GM19463 (cell line): Measurements from ENCODE around the gene PTCD2.
"Not testable (repeated sequence)": the region's sequence is repeated elsewhere in the genome, so short reads cannot be mapped to it uniquely, and the experiment has no call there.

Source experiments
- ATAC-seq: cut with Tn5 transposase; IDR thresholded peaks from one replicate; pipeline ENCODE4 v1.9.1; 2021; ENCODE audit warnings: mild to moderate bottlenecking, moderate library complexity; ENCODE audit not compliant: unreplicated experiment

PTCD2 gene

DNA sequence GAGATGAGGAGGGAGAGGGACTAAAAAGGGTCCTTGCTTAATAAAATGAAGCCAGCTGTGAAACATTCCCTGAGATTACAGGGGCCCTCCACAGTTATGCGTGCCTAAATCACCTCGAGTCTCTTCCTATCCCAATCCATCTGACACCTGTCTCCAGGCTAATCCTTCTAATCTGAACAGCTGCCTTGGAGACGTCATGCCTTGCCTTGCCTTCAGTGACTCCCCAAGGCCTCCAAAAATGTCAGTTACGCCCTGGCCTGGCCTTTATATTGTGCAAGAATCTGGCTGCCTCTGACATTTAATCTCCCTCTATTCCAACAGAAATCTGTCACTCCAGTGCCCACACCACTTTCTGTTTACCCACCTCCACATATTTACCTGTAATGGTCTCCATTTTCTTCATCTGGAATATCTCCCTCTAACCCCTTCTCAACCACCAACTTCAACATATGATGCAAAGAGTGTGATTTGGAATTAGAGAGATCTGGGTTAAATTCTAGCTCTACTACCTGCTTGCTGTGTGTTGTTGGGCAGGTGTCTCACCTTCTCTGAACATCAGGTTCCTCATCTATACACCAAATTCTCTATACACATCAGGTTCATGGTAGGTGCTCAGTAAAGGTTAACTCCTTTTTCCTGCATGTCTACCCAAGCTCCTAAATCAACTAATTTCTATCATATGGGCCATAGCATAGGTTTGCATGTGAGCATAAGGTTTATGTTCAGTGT is 57.9 kb downstream of the PTCD2 start:
- ATAC-seq = no peak

DNA sequence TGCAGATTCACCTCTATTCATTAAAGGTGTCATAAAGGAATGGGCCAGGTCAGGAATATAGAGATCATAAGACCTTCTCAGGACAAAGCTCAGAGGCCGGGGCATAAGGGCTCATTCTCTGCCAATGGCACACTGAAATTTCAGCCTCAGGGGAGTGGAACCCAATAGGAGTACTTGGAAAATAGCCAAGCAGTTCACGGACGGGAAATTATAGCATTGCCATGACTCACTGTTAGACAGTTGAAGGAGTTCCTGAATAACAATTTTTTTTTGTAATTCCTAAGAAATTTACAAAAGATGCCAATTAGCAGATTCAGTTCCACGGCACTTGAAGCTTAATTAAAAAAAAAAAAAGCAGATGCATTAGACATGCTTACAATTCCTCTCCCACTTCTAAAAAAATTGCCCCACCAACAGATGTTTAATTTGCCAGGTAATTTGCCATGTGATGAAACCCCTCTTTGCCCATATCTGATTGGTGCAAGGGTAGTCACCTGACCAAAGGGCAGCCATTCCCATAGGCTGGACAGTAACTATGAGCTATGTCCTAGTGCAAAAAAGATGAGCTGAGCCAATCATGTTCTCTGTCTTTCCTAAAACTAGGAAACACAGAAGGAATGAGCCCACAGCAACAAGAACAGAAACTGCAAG is 58.6 kb downstream of the PTCD2 start:
- no peak for ATAC-seq

DNA sequence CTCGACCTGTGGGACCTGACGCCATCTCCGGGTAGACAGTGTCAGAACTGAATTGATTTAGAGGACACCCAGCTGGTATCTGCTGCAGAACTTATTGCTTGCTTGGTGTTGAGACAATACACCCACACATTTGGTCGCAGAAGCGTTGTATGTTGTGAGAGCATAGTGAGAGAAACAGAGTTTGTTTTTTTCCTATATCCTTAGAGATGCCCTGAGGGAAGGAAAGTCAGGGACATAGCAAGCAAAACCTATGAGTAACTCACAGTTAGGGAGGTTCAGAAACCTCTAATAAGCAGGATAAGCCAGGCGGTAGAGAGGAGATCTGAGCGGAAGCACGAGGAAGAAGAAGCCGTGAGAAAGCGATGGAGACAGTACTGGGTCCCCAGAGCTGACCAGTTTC is 59.8 kb downstream of the PTCD2 start:
- ATAC-seq = no peak

DNA sequence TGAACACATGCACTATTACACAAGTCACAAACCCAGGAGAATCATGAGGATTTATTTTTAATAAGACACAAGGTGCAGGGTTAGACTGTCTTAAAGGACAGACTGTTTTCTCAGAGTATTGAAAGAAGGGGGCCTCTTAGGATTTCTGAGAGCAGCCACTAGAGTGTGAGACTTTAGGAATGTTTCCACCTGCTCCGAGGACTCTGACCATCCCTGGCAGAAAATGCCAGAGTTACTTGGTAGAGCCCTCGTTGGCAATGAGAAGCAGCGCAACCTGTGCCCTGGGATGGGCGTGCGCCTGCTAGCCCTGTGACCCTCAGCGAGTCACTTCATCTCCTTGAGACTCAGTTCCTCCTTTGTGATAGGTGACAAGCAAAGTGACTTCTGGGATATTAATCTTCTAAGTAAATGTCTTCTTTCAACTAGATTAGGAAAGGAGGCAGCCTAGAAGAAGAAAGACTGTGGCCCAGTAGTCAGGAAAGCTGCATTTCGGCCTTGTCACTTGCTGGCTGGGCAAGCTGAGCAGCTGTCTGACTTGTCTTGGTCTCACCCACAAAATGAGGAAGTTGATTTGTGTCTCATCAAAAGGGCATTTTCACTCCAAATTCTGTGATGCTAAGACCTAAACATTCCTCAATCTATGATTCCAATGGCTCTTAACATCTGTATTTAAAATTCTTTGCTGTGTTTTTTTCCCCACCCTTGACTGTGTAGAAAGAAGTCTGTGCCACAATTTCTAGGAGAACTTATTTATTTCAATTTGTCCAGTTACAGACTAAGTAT is 60.5 kb downstream of the PTCD2 start:
- peak; percentile 76 for ATAC-seq

DNA sequence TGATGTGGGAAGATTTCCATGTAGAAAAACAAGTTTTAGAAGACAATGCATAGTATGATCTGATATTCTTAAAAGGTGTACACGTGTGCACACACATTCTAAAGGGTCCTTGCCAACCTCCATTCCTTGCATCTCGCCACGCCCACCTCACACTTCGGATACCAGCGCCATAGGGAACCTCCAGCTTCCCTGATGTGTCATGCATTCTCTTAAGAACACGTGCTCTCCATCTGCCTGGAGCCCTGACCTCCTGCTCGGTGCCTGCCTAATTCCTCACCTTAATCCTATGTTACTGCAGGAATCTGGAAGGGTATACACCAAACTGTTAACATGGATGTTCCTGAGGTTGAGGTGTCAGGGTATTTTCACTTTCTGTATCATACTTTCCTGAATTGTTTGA is 63.1 kb downstream of the PTCD2 start:
- no peak for ATAC-seq

DNA sequence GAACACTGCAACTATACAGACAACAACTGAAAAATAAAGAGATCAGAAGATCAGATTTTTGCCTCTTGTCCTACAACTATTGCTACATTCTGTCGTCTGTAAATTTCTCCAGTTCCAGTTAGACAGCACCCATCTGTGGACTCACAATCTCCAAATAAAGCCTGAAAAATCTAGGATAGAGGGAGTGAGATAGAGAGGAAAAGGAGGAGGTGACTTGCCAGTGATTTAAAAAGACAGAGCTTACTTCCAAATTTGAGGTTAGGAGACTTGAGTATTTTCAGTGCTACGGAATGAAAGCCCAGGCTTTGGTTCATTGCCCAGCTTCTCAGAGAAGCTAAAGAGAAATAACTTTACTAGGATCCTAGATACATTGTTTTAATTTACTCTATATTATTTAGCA is 63.6 kb downstream of the PTCD2 start:
- no peak for ATAC-seq

DNA sequence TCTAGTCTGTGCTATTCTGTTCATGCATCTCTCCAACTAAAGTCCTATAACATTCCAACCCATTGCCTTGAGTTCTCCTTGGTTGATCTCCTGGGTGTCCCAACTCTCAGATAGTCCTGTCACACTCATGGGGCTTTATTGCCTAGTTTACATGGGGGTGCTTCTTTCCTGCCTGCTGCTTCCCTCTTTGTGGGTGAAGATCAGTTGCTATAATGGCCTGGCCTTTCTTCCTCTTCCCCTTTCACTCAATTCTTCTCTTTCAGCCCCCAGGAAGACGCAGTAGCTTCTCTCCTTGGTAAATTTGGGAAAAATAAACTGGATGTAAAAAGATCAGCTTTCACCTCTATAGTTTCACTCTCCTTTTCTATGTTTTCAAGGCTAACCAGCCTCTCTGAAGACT is 66.5 kb downstream of the PTCD2 start:
- no peak for ATAC-seq

DNA sequence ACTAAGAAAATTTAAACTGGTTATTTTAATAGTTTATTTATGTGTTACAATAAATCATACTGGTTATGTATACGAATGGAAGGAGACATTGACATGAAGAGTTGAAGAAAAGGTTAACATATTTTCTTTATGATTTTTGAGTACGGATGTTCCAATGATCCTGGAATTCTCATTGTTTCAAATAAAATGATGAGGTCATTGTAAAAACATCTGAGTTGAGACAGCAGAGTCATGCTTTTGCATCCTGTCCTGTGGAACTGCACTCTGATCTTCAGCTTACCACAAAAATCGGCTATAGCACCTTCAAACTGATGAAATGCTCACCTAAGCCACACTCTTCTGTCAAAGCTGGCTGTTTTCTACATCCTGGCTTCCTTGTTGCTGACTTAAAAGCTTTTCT is 67.8 kb downstream of the PTCD2 start:
- ATAC-seq = no peak

DNA sequence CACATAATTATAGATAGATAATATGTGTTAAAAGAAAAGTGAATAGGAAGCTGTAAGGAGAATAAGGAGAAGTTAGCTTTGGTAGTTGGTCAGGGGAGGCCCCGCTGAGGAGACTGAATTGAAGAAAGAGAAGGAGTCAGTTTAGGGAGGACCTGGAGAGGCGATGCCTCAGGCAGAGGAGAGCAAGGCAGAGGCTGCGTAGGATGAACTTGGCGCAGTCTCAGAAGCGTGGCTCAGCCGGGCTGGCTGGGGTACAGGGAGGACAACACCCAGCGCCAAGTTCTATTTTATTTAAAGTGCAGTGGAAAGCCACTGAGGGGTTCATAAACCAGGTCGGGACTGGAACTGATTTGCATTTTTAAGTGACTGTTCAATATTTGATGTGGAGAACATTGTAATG is 68.5 kb downstream of the PTCD2 start:
- ATAC-seq = no peak

DNA sequence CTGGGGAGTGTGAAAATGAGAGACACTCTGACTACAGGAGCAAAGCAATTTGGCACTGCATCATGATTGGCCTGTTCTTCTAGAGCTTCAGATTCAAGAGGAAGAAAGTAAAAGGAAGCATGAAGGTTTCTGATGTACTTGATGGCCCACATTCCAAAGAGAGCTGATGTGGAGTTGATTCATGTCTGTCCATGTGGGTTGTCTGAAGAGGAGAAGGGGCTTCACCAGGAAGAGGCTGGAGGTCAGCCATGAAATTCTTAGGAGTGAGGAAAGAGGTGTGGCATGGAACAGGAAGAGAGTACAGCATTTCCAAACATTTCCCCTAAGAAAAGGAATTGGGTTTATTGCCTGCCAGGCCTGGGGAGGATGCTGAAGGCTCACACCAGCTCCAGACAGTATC is 70.7 kb downstream of the PTCD2 start:
- ATAC-seq = no peak

DNA sequence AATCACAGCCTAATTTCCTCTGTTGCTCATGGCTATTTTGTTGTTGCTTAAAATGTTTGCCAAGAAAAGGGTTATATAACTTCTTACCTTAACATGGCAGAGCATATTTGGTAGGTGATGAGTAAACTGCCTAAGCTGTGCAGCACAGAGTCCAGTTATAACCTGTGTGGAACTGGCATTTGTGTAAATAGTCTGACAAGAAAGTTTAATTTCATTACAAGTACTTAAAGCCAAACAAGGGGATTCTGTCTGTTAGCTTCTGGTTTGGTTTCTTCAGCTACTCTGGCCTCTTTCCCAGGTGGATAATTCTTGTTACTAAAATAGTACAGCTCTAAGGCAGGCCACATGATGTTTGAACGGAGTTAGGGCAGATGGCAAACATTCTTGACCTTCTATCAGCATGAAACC is 72.2 kb downstream of the PTCD2 start:
- ATAC-seq = no peak

DNA sequence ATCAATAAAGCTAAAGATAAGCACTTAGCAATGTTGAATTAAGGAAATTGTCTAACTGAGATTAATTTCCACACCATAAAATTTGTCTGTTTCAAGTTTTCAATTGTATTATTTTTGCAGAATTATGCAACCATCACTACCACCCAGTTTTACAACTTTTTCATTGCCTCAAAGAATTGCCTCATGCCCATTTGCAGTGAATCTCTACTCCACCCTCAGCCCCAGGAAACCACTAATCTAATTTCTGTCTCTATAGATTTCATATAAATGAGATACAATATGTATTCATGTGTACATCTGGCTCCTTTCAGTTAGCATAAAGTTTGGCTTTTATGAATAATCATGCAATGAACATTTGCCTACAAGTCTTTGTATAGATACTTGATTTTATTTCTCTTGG is 72.9 kb downstream of the PTCD2 start:
- ATAC-seq = no peak

DNA sequence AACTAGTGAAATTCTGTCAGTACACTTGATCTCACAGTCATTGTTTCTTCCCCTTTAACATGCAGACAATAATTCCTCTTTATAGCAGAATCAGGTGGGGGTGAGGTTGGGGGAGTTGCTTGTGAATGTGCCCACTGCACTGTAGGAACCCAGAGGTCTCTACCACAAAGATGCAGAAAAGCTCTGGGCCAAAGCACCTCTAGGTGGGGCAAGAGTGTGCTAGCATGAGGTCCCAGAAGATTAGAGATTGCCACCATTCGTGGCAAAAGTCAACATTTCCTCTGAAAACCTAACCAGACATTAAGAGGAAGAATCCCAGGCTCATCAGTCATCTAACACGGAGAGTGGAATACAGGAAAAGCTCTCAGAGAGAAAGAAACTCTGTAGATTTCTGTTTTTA is 74.5 kb downstream of the PTCD2 start:
- ATAC-seq = no peak

DNA sequence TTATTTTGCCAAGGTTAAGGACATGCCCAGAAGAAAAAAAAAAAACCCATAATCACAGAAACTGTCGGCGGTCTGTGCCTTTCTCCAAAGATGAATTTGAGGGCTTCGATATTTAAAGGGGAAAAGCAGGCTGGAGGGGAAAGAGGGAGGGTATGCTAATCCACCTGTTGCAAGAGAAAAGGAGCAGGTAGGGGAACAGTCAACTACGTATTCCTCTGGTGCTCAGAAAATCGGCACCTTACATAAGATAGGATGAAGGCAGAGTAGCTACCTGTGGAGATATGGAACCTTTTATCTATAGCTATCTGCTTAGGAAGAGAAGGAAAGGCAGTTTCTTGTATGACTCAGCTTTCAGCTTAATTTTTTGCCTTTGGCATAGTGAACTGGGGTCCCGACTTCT is 77.7 kb downstream of the PTCD2 start:
- ATAC-seq = no peak

DNA sequence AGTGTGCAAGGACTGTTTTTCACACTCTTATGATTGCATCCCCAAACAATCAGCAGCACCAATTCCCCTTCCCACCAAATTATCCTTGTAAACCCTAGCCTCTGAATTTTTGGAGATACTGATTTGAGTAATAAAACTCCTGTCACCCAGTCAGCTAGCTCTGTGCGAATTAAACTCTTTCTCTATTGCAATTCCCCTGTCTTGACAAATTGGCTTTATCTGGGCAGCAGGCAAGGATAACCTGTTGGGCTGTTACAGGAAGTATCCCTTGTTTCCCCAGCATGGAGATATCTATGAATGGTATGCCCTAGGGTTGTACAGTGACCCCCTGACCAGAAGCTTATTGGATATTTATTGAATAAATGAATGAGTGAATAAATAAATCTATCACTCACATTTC is 80.8 kb downstream of the PTCD2 start:
- ATAC-seq = no peak

DNA sequence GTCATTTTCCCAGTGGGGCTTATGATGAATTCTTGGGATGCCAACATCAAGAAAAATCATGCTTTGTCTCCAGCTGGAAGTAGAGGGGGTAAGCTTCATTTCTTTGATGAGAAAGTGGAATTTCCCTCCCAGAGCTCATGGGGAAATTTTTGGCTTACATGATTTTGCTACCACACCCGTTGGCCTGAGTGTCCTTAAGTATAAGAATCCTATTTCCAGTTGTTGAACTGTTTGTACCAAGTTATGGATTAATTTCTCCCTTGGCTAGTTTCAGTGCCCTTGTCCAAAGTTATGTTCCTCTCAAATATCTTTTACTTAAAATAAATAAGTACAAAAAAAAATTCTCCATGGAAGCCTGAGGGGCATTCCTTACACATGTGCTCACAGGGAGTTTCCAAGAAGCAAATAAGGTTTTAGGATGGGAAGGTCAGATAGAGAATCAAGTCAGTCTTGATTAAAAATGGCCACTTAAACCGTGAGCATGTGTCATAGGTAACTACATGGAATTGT is 82.3 kb downstream of the PTCD2 start:
- no peak for ATAC-seq

DNA sequence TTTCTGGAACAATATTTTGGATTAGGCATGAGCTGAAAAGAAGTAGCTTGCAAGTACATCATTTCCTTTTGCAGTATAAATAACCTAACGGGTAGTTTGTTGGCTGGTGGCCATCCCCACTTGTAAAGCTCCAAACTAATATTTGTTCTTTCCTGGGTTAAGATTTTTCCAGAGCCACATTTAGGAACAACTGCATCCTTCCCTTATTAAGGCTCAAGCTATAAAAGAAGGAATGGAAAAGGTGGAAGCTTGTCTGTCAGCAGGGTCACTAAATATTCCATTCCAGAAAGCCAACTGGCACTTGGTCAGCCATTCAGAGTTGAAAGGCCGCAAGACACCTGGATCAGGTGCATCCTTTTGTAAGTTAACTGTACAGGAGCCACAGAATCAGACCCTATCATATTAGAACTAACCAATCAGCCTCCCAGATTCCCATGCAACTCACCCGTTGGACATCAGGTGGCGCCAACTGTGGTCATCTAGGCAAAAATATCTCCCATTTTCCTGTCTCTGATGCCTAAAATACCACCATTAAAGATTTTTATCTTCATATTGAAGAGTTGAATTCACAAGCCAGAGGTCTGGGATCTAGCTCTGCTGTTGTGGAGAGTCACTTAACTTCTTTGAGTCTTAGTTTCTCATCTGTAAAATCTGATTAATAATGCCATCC is 82.9 kb downstream of the PTCD2 start:
- ATAC-seq = no peak

DNA sequence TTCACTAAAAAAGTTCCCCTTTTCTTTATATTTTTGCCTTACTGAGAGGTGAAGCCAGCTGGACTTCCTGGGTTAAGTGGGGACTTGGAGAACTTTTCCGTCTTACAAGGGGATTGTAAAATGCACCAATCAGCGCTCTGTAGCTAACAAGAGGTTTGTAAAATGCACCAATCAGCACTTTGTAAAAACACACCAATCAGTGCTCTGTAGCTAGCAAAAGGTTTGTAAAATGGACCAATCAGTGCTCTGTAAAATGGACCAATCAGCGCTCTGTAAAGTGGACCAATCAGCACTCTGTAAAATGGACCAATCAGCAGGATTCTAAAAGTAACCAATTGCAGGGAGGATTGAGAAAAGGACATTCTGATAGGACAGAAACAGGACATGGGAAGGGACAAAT is 84.6 kb downstream of the PTCD2 start:
- ATAC-seq = not testable (repeated sequence)

DNA sequence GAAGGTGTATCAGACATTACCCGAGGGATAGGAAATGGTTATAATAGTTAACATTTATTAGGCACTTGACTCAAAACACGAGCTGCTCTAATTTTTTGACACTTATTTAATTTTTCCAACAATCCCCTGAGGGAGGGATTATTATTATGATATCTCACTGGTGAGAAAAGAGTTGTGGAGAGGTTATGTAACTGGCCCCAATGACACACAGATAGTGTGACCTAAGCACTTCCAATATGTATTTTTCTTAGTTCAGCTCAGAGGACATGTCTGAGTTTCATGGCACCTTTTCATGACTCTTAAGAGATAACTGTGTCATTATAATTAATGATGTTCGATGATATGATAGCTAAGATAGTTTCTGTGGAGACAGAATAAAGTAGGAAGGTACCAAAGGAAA is 86.9 kb downstream of the PTCD2 start:
- ATAC-seq = no peak

DNA sequence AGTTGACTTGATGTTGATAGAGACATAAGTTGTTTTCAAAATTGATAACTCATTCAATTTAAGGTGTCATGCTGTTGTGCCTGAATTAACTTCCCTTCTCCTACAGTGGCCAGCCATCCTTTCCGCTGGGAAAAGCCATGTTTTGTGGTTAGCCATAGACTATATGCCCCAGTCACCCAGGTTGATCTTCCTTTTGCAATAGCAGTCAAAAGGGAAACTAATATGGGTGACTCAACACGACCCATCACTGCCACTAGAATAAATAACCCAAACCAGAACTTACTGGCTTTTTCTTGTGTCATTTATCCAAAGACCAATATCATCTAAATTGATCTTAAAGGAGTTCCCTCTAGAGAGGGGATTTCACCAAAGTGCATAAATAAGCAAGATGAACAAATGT is 87.4 kb downstream of the PTCD2 start:
- ATAC-seq = no peak

DNA sequence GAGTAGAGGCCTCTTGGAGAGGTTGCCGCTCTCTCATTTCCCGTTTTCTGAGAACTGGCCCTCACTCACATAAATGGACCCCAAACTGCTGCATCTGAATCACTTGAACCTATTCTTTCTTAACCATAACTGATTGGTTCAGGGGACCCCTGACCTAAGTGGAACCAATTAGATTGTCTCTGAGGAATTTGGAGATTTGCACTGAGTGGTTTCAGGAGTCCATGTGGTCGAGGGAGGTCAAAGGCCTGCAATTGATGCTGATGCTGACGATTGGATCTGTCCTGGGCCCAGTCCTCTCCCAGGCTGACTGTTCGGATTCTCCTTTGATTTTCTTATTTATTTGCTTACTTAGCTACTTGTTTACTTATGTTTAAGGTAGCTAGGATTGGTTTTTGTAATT is 88.0 kb downstream of the PTCD2 start:
- no peak for ATAC-seq
